GM10266 (cell line): ENCODE data around the gene PRCC.

Source experiments
- DNase-seq: peaks from one replicate; pipeline ENCODE4 v3.0.0; 2012; ENCODE audit errors: extremely low spot score
- CTCF ChIP-seq: IDR thresholded peaks from 2 replicates; pipeline ENCODE4 v1.5.1; 2012; ENCODE audit warnings: mild to moderate bottlenecking, low read depth; ENCODE audit not compliant: control insufficient read depth, insufficient read depth; ENCODE audit errors: missing control alignments

The PRCC gene

GRCh38 chr1:156832434-156832833, 65.1 kb downstream of the PRCC start:
- TF ChIP-seq CTCF, result no peak

DNA sequence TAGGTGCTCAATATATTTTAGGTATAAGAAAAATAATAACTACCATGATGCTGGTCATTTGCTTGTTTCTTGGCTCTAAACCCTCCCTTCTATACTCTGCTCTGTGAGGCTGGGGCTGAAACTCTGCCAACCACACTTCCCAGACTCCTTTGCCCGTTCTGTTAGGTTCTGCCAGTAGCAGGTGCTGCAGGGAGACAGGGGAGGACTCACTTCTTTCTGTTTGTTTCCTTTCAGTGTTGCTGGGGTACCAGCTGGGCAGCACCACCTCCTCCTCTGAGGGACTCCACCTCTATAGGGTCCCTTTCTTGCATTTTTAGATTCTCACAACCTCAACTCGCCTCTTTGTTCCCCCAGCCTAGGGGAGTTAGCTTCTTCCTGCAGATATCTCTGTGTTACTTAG, 66.3 kb downstream of the PRCC start:
- no peak for DNase-seq
- no peak for TF ChIP-seq CTCF

More at GRCh38 chr1:156832434-156832833, 65.1 kb downstream of the PRCC start:
- DNase-seq, result no peak

DNA sequence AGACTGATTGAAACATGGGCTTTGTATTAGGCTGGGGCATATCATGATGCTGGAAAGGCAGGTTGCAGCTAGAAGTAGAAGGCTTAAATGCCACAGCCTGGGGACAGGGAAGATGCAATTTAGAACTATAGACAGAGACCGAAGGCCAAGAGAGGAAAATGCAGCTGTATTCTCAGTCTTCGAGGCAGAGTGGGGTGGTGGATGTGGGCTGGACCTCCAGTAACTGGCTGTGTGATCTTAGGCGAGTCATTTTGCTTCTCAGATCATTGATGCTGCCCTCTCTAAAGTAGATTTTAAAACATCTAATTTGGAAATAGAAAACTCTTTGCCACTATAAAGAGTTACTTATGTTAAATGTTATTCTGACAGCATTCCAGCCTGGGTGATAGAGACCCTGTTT, 67.0 kb downstream of the PRCC start:
- no peak for DNase-seq
- TF ChIP-seq CTCF, result no peak

DNA sequence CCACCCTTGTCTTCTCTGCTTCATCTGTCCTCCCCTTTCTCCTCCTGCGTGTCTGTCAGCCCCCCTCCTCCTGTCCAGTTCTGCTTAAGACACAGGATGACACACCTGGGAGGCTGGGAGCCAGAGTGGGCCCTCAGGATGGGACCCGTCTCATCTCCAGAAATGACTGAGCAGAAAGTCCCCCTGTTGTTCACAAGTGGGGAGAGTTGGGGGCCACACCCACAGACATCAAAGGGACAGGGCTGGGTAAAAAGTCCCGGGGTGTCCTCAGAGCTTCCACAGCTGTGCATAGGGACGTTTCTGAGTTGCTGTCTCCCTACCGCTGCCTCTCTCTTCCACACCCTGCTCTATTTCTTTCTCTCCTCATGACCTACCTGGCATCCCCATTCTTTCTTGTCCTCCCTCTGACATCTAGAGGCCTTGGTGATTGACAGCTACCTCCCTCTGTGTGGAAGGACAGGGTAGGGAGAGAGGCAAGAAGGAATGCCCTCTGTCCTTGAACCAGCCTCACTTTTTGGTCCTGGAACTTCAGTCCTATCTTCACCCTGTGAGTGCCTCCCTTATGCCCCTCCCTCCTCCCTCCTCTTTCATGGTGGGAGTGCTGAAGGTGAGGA, 68.8 kb downstream of the PRCC start:
- peak; percentile 79 for DNase-seq
- no peak for TF ChIP-seq CTCF

GRCh38 chr1:156836892-156837291, 69.6 kb downstream of the PRCC start:
- no peak for TF ChIP-seq CTCF
- no peak for DNase-seq

GRCh38 chr1:156838972-156839371, 71.6 kb downstream of the PRCC start:
- peak; percentile 71 for DNase-seq
- peak; percentile 91 for TF ChIP-seq CTCF

DNA sequence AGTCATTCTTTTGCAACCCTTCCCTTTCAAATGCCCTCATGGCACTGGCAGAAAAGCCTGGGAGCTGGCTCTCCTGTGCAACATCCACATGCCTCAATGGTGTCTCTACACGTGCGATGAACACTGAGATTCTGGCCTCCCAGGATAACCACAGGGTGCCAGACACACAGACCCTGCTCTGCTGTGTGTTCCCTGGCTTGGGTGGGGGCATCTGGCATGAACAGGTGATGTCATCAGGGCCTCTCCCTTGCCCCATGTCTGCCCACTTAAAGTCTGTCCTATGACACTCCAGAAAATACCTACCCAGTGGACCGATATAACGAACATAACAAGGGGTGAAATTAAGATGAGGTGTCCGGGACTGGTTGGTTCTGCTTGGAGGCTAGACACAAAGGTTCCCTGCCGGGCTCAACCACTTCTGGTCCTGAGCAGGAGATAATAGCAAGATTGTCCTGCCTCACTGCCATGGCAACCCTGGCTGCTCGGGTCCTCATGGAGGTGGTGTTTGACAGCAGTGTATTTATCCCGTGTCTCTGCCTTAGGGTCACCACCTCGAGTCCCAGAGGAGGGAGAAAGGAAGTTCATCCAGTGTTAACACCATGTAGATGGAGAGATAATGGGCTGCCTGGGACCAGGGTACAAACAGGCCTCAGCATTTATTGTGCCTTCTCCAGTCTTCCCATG, 72.2 kb downstream of the PRCC start:
- no peak for TF ChIP-seq CTCF
- DNase-seq, result no peak
